Suprapubic skin (tissue), 4 donors: ENCODE results near the gene PIK3CD. TPM values are rescaled to one million over a fixed set of nuclear protein-coding genes. Genes with fewer than 3 reads are reported as not detected.

Source experiments
- DNase-seq, 2 donors: peaks; one replicate each; pipeline ENCODE4 v3.0.0-alpha.2; 2019; ENCODE audit warnings: low spot score in 2 of 2
- H3K27ac ChIP-seq: fragments of 200-600 bp; sonication (generic); one replicate; pipeline ENCODE4 v1.5.1; 2019
- H3K27me3 ChIP-seq: fragments of 200-600 bp; sonication (generic); one replicate; pipeline ENCODE4 v1.5.1; 2019
- H3K36me3 ChIP-seq: fragments of 200-600 bp; sonication (generic); one replicate; pipeline ENCODE4 v1.5.1; 2019
- H3K4me1 ChIP-seq: fragments of 200-600 bp; sonication (generic); one replicate; pipeline ENCODE4 v1.5.1; 2019
- H3K4me3 ChIP-seq: fragments of 200-600 bp; sonication (generic); one replicate; pipeline ENCODE4 v1.5.1; 2019; ENCODE audit warnings: mild to moderate bottlenecking
- H3K9me3 ChIP-seq: fragments of 200-600 bp; sonication (generic); one replicate; pipeline ENCODE4 v1.5.1; 2019
- EP300 ChIP-seq: sonication (generic); formaldehyde crosslinking; IDR thresholded peaks from one replicate; pipeline ENCODE4 v1.6.1; 2017; ENCODE audit warnings: antibody characterized with exemption
- POLR2A ChIP-seq, 2 donors: fragments of 450-650 bp; IDR thresholded peaks; one replicate each; pipeline ENCODE4 v1.6.1; 2017; ENCODE audit warnings: antibody characterized with exemption in 2 of 2, mild to moderate bottlenecking in 2 of 2, moderate library complexity in 2 of 2
- POLR2AphosphoS5 ChIP-seq, 3 donors: sonication (generic); formaldehyde crosslinking; IDR thresholded peaks; one replicate each; pipeline ENCODE4 v1.6.1; 2017; ENCODE audit warnings: antibody characterized with exemption in 3 of 3
- WGBS: methylation state at CpG from one replicate; pipeline ENCODE4 v1.1.5; 2018; 5-methylcytosine and 5-hydroxymethylcytosine counted together
- total RNA-seq, 4 donors: library from RNA; depleted of rRNA; stranded (reverse); fragments of >200 nt; gene quantifications; one replicate each; pipeline ENCODE4 v1.1.0, GENCODE V29; 2016
- TF ChIP-seq, protein P1 (sequence below), 2 donors: fragments of 200-600 bp in 1 of 2; fragments of 450-650 bp in 1 of 2; sonication (generic) in 1 of 2; IDR thresholded peaks; one replicate each; pipeline ENCODE4 v1.5.1; 2016 to 2019; ENCODE audit warnings: antibody characterized with exemption in 2 of 2, mild to moderate bottlenecking in 1 of 2, moderate library complexity in 1 of 2

The PIK3CD gene
- total RNA-seq, 4 donors from 2014 or later: 4.0 to 8.6 (median 6.4) TPM

DNA sequence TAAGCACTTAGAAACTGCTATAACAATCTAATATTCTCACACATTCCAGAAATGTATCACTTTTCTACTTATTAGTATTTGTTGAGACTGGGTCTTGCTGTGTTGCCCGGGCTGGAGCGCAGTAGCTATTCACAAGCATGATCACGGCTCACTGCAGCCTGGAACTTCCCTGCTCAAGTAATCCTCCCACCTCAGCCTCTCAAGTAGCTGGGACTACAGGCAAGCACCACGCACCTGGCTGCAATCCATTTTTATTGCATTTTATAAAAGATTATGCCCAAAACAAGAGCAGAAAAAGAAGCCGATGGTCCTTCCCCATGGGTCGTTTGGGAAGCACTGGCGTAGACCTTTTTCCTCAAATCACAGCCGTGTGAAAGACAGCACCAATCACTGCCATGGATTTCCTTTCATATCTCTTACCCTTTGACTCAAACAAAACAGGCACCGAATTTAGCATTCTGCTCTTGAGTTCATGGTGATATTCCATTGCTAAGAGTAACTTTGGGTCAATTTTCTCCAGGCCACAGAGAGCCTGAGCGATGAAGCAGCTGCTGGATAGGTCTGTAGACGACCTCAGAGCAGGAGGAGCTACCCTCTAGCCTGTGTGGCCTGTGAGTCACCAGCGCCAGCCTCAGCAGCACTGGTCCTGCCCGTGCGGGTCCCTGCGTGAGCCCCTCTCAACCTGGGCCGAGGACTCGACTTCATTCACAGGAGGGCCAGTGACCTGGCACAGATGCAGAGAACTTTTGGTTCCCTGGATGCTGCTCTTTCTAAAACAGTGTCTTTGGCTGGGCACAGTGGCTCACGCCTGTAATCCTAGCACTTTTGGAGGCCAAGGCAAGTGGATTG is 80.8 kb downstream of the PIK3CD start:
- no peaks in the 10 kb centered on the region for H3K27me3 ChIP-seq
- WGBS: 87% methylated on average over 18 of the region's 18 CpGs
- H3K36me3 ChIP-seq: peaks cover 98% of the 10 kb centered on the region
- no peak overlapping the region for H3K4me3 ChIP-seq
- no peak for DNase-seq
- H3K9me3 ChIP-seq: no peaks in the 10 kb centered on the region
- H3K4me1 ChIP-seq: no peaks in the 10 kb centered on the region
- TF ChIP-seq POLR2A (IDR thresholded peaks at IDR 0.05): no peak
- TF ChIP-seq, protein P1, sequence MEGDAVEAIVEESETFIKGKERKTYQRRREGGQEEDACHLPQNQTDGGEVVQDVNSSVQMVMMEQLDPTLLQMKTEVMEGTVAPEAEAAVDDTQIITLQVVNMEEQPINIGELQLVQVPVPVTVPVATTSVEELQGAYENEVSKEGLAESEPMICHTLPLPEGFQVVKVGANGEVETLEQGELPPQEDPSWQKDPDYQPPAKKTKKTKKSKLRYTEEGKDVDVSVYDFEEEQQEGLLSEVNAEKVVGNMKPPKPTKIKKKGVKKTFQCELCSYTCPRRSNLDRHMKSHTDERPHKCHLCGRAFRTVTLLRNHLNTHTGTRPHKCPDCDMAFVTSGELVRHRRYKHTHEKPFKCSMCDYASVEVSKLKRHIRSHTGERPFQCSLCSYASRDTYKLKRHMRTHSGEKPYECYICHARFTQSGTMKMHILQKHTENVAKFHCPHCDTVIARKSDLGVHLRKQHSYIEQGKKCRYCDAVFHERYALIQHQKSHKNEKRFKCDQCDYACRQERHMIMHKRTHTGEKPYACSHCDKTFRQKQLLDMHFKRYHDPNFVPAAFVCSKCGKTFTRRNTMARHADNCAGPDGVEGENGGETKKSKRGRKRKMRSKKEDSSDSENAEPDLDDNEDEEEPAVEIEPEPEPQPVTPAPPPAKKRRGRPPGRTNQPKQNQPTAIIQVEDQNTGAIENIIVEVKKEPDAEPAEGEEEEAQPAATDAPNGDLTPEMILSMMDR (IDR thresholded peaks at IDR 0.05): no peak
- TF ChIP-seq POLR2AphosphoS5 (IDR thresholded peaks at IDR 0.05): no peak
- TF ChIP-seq EP300: no peak
- H3K27ac ChIP-seq: no peak overlapping the region

DNA sequence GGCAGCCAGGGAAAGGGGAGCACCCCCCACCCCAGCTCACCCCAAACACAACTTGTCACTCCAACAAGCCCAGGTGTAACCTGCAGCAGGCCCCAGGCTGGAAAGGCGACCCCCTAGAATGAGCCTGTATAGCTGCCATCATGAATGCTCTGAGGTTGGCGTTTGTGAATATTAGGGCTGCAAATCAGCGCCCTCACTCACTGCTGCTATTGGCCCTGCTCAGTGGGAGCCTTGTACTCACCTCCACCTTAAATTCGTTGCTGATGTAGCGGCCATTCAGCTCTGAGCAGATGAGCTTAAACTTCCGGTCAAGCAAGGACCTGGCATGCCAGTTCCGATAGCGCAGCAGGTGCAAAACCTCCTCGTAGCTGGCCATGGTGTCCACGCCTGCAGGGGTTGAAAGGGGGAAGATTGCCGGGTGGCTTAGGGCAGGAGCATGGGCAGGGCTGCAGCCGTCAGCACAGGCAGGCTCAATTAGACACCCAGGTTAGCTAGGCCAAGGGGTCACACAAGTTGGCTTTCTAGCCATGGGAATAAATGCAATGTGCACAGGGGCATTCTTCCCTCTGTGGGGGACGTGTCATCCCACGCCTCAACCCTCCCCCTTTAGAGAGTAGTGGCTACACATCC is 81.7 kb downstream of the PIK3CD start:
- Histone ChIP-seq H3K36me3 (peaks cover 98% of the 10 kb centered on the region), H3K27ac (no peak overlapping the region), H3K9me3 (no peaks in the 10 kb centered on the region), H3K4me1 (no peaks in the 10 kb centered on the region), H3K4me3 (no peak overlapping the region), H3K27me3 (no peaks in the 10 kb centered on the region)
- DNase-seq: no peak
- TF ChIP-seq EP300: no peak
- no peak for TF ChIP-seq POLR2AphosphoS5 (IDR thresholded peaks at IDR 0.05)
- TF ChIP-seq, protein P1 (IDR thresholded peaks at IDR 0.05): no peak
- no peak for TF ChIP-seq POLR2A (IDR thresholded peaks at IDR 0.05)
- WGBS: 97% methylated on average over 11 of the region's 14 CpGs

DNA sequence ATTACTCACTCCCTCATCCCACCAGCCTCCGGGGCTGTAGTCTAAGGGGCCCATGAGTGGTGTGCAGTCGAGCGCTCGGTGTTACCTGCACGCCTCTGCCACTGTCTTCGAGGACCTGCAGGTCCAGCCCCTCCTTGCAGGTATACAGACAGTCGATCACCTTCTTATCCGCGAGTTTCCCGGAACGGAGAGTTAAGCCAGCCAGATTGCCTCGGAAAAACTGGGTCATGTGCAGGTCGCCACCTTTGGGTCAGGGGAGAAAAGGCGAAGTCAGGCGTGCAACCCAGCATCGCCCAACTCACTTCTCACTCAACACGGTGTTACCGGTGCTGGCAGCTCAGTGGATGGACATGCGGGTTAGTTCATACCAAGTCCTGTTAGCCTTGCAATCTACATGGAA is 84.3 kb downstream of the PIK3CD start:
- no peak for TF ChIP-seq POLR2AphosphoS5 (IDR thresholded peaks at IDR 0.05)
- TF ChIP-seq, protein P1 (IDR thresholded peaks at IDR 0.05): no peak
- TF ChIP-seq EP300: no peak
- TF ChIP-seq POLR2A (IDR thresholded peaks at IDR 0.05): no peak
- Histone ChIP-seq H3K9me3 (no peaks in the 10 kb centered on the region), H3K4me3 (no peak overlapping the region), H3K4me1 (no peaks in the 10 kb centered on the region), H3K27ac (no peak overlapping the region), H3K36me3 (peaks cover 95% of the 10 kb centered on the region), H3K27me3 (no peaks in the 10 kb centered on the region)
- 96% methylated on average over 18 of the region's 19 CpGs for WGBS
- no peak for DNase-seq

DNA sequence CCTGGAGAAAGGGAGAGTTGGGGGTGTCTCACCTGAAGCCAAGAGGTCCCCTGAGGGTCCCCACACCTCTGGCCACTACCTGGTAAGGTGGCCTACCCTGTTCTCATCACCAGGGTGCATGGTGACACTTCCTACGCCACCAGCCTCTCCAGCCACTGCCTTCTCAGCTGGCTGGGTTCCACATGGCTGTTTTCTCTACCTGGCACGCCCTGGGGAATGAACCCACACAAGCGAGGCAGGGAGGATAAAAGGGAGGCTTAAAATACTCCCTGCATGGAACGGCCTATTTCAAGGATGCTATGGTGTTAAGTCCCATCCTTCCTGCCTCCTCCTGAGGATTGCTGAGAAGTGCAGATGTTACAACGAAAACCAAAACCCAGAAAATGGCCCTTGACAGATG is 84.7 kb downstream of the PIK3CD start:
- no peak for DNase-seq
- Histone ChIP-seq H3K4me1 (no peaks in the 10 kb centered on the region), H3K36me3 (peaks cover 95% of the 10 kb centered on the region), H3K27ac (no peak overlapping the region), H3K9me3 (no peaks in the 10 kb centered on the region), H3K27me3 (no peaks in the 10 kb centered on the region), H3K4me3 (no peak overlapping the region)
- WGBS: 83% methylated on average over 4 of the region's 5 CpGs
- TF ChIP-seq, protein P1 (IDR thresholded peaks at IDR 0.05): no peak
- TF ChIP-seq EP300: no peak
- no peak for TF ChIP-seq POLR2A (IDR thresholded peaks at IDR 0.05)
- no peak for TF ChIP-seq POLR2AphosphoS5 (IDR thresholded peaks at IDR 0.05)

DNA sequence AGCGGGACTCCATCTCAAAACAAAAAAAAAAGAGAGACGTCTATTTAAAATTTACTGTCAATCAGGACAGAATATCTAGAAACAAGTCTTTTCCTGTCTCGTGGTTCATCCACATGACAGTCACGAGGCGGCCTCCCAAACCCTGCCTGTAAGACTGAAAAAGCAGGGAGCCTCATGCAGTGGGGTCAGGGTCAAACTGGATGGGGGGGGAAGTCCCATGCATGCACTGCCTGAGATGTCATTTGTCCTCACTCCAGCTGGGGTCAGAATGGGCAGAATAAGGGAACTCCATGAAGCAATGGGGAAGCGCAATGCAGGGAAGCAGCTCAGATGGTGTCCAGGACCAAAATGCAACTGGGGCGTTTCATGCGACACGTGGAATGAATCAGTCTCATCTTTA is 85.5 kb downstream of the PIK3CD start:
- no peaks in the 10 kb centered on the region for H3K4me1 ChIP-seq
- H3K4me3 ChIP-seq: no peak overlapping the region
- TF ChIP-seq EP300: no peak
- no peak for TF ChIP-seq POLR2AphosphoS5 (IDR thresholded peaks at IDR 0.05)
- no peak for DNase-seq
- WGBS: 59% methylated on average over 9 of the region's 9 CpGs
- no peaks in the 10 kb centered on the region for H3K9me3 ChIP-seq
- no peak overlapping the region for H3K27ac ChIP-seq
- H3K27me3 ChIP-seq: no peaks in the 10 kb centered on the region
- H3K36me3 ChIP-seq: peaks cover 95% of the 10 kb centered on the region
